ENCODE data around the gene PHF3.
"Not testable (repeated sequence)": the region's sequence is repeated elsewhere in the genome, so short reads cannot be mapped to it uniquely, and the experiment has no call there.

Gene PHF3

GRCh38 chr6:63683071-63683603, 47.5 kb downstream of the PHF3 start:
- intact Hi-C loops (cut with DNase I) = loop anchor here (10.0 kb wide), 1 partner anchor 48 kb away; the partner anchor contains the start of gene PHF3
- no peak for DNase-seq

GRCh38 chr6:63685446-63686379, 50.1 kb downstream of the PHF3 start:
- no peak for DNase-seq
- intact Hi-C loops (cut with DNase I) = loop anchor here (10.0 kb wide), 1 partner anchor 51 kb away; the partner anchor contains the start of gene PHF3

DNA sequence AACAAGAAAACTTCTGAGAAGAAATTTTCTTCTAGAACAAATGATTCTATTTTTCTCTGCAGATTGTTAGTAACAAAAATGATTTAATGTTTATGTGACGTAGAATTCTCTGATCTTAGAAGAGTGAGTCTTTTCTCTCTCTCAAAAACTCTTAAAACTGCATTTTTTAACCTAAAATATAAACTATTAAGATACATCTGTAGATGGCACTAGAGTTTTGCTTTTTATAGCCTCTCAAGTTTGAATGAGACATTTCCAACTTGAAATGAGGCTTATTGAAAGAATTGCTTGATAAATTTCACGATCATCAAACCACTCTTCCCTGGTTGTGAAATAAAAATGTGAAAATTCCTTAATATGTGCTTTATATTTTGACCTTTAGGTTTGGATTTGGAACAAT, 53.8 kb downstream of the PHF3 start:
- DNase-seq = no peak
- intact Hi-C loops (cut with DNase I) = loop anchor here (10.0 kb wide), 1 partner anchor 55 kb away; the partner anchor contains the start of gene PHF3

- no peak for DNase-seq
- intact Hi-C loops (cut with DNase I) = no loop called here
Measured at GRCh38 chr6:63690221-63690620, 54.6 kb downstream of the PHF3 start.

DNA sequence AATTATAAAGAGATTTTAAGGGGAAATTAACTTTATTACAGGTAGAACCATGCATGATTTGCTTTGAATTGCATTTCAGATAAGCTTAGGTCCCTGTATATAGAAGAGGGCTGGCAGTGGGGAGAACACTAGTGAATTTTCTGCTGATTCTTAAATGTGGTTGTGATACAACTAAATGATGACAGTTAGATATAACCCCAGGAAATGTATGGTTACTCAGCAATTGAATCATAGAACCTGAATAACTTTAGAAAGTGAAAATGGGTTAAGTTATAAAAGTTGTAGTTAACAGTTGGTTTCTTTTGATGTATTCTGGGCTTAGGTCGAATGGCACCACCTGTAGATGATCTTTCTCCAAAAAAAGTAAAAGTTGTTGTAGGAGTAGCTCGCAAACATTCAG, 70.1 kb downstream of the PHF3 start:
- DNase-seq = no peak
- intact Hi-C loops (cut with DNase I) = no loop called here

- intact Hi-C loops (cut with DNase I) = no loop called here
- no peak for DNase-seq
Measured at GRCh38 chr6:63706630-63707029, 71.0 kb downstream of the PHF3 start.

DNA sequence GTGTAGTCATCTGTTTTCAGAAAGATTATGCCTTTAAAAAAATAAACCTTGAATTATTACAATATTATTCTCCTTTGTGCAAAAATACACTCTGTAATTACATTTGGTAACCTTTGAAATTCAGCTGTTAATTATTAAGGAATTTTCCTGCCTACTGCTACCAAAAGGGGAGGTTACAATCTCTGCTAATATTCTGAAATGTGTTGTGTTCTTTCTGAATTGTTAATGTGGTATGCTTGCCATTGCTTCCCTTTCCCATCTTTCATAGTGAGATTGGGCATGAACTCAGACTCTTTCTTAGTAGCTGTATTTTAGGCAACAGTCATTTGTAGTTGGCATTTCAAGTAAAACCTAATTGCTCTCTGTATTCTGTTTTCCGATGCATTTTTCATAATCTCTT, 73.0 kb downstream of the PHF3 start:
- DNase-seq = no peak
- intact Hi-C loops (cut with DNase I) = no loop called here

GRCh38 chr6:63709148-63709547, 73.5 kb downstream of the PHF3 start:
- intact Hi-C loops (cut with DNase I) = no loop called here
- no peak for DNase-seq

GRCh38 chr6:63713332-63713731, 77.7 kb downstream of the PHF3 start:
- intact Hi-C loops (cut with DNase I) = no loop called here
- no peak for DNase-seq

- intact Hi-C loops (cut with DNase I) = no loop called here
- DNase-seq = no peak
Measured at GRCh38 chr6:63714091-63714490, 78.5 kb downstream of the PHF3 start.

GRCh38 chr6:63716169-63716568, 80.6 kb downstream of the PHF3 start:
- intact Hi-C loops (cut with DNase I) = no loop called here
- DNase-seq = no peak

GRCh38 chr6:63721181-63721580, 85.6 kb downstream of the PHF3 start:
- DNase-seq = no peak
- intact Hi-C loops (cut with DNase I) = no loop called here

GRCh38 chr6:63724721-63725120, 89.1 kb downstream of the PHF3 start:
- intact Hi-C loops (cut with DNase I) = no loop called here
- no peak for DNase-seq

DNA sequence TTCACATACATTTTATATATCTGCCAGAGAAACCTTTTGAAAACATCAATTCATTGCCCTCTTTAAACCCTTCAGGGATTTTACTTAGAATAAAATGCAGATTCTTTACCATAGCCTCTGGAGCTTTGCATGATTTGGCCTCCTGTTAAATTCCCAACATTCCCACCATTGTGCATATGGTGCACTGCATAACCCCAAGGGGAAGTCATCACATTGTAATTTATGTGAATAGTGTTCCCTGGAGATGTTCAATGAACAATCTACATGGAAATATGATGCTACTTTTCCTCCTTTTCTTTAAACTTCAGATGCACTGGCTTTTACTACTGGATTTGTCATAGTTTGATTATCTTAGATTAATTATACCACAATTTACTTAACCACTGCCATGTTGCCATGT, 94.7 kb downstream of the PHF3 start:
- intact Hi-C loops (cut with DNase I) = no loop called here
- no peak for DNase-seq

GRCh38 chr6:63731930-63732329, 96.3 kb downstream of the PHF3 start:
- intact Hi-C loops (cut with DNase I) = no loop called here

DNA sequence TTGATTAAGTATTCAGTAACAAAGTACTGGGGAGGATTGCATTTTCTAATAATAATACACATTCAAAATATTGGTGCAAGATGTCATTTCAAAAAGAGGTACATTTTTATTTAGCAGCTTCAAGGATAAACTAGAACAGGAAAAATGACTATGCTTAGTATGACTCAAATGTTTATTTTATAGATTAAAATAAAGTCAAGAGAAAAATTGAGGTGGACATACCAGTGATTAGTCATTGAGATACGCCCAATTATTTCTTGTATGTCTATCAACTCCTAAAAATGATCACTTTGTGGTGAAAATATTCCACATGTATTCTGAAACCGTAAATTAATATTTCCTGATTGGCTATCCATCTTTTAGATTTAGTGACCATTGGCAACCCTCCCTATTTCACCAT, 96.7 kb downstream of the PHF3 start:
- intact Hi-C loops (cut with DNase I) = no loop called here
- no peak for DNase-seq

More at GRCh38 chr6:63731930-63732329, 96.3 kb downstream of the PHF3 start:
- DNase-seq = no peak

GRCh38 chr6:63734923-63735322, 99.3 kb downstream of the PHF3 start:
- no peak for DNase-seq
- intact Hi-C loops (cut with DNase I) = no loop called here

GRCh38 chr6:63738190-63738589, 102.6 kb downstream of the PHF3 start:
- DNase-seq; intact Hi-C loops (cut with DNase I): not testable (repeated sequence)

GRCh38 chr6:63739094-63739687, 103.6 kb downstream of the PHF3 start:
- intact Hi-C loops (cut with DNase I) = no loop called here
- DNase-seq = no peak

- intact Hi-C loops (cut with DNase I) = no loop called here
- DNase-seq = no peak
Measured at GRCh38 chr6:63740709-63741108, 105.1 kb downstream of the PHF3 start.
